Stimulated activated CD4-positive, alpha-beta T cell treated with anti-CD3 and anti-CD28 coated beads, Interleukin-4, amount 100 ng/mL, for 24 hours (primary cell): ENCODE data around the gene COL5A2.

ENCODE experiments used
- DNase-seq: peaks from one replicate; pipeline ENCODE4 v3.0.0-alpha.2; 2020

COL5A2 gene

GRCh38 chr2:189179570-189179950, at the start of gene COL5A2:
Gene COL5A2, minus strand, starts transcription at chr2:189179761. Its CDS starts 157 bp downstream, at chr2:189179604.
- DNase-seq: no peak

- DNase-seq: no peak
These were observed 46.5 kb upstream of the COL5A2 start for GRCh38 chr2:189226017-189226416.

DNA sequence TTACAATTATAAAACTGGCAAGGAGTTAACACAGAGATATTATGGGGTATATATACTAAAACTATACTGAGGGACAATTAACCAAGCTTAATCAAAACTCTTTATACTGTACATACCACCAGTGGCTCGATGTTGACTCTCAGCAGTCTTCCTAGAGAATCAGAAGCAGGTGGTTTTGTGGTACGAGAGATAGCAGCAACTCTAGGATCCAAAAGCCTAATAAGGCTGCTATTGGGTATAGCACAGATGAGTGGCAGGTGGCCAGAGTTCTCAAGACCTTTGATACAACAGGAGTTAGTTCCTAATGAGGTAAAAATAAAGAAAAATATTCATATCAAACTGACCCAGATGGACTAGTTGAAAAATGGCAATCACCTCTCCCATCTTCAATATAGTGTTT, 45.5 kb upstream of the COL5A2 start:
- DNase-seq: no peak

GRCh38 chr2:189222468-189223105, 43.0 kb upstream of the COL5A2 start:
- DNase-seq: no peak

- no peak for DNase-seq
These were observed 42.4 kb upstream of the COL5A2 start for GRCh38 chr2:189221811-189222467.

DNA sequence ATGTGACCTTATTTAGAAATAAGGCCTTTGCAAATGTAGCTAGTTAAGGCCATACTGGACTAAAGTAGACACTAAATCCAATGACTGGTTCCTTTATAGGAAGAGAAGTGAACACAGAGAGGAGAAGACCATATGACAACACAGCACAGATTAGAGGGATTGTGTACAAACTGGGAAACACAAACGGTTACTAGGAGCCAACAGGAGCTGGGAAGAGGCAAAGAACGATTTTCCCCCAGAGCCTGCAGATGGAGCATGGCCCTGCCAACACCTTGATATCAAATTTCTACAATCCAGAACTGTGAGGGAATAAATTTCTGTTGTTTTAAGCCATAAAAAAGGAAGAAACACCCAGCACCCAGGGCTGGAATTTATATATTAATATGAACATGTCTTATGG, 38.7 kb upstream of the COL5A2 start:
- no peak for DNase-seq

- no peak for DNase-seq
These were observed 38.0 kb upstream of the COL5A2 start for GRCh38 chr2:189217541-189217940.

GRCh38 chr2:189217051-189217450, 37.5 kb upstream of the COL5A2 start:
- DNase-seq: no peak

DNA sequence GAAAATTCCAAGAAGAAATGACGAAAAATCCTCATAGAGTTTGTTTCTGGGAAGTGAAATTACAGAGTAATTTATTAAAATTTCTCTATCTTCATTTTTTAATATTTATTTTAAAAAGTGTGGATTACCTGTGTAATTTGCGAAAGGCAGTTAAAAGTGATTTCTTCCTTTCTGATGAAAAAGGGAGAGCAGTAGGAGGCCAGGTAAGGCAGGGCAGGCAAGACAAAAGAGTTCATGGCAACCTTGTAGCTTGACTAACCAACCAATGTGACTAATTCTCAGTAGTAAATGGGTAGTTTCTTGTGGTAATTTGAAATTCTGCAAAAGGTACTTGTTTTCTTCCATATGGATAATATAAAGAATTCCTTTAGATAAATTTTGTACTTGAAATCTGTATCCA, 34.9 kb upstream of the COL5A2 start:
- DNase-seq: no peak

DNA sequence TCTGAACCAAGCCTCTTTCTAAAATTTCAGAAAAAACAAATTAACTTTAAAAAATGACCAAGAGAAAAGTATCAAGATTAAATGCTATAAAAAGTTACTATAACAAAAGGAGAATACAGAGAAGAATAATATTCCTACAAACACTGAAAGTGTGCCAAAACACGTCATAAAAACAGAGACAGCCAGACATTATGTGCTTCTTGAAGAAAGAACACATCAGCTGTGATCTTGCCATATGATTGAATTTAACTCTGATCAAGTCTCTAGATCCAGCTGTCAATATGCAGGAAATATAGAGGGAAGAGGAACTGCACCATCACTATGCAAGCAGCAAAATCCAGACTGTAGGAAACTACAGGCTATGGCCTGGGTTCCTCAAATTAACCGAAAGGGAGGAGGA, 33.7 kb upstream of the COL5A2 start:
- DNase-seq: no peak

GRCh38 chr2:189210250-189211087, 30.9 kb upstream of the COL5A2 start:
- DNase-seq: peak; percentile 13

- no peak for DNase-seq
These were observed 28.7 kb upstream of the COL5A2 start for GRCh38 chr2:189208254-189208653.

DNA sequence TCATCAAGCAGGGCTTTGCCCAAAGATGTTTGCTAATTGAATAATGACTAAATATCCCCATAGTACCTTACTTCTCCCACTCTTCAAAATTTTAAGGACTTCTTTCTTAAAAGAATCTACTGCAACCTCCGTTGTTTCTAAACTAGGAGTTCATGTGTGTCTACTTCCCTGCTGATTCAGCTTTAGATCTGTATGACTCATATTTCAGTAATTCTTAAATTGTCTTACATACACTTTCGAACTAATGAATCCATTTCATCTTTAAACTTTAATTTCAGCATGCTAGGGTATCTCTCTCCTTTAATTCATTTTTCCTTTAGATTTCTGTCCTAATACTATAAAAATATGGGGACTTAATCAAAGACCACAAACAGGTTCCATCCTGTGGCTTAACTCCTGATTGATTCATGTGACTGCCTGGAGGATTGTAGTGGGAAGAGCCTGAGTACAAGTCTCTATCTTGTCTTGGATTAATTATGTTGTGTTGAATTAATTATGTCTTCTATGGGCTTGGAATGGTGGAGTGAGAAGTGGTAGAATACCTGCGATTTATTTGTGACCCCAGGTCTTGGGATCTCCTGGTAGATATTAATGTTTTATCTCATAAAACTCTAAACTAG, 24.9 kb upstream of the COL5A2 start:
- DNase-seq: no peak

DNA sequence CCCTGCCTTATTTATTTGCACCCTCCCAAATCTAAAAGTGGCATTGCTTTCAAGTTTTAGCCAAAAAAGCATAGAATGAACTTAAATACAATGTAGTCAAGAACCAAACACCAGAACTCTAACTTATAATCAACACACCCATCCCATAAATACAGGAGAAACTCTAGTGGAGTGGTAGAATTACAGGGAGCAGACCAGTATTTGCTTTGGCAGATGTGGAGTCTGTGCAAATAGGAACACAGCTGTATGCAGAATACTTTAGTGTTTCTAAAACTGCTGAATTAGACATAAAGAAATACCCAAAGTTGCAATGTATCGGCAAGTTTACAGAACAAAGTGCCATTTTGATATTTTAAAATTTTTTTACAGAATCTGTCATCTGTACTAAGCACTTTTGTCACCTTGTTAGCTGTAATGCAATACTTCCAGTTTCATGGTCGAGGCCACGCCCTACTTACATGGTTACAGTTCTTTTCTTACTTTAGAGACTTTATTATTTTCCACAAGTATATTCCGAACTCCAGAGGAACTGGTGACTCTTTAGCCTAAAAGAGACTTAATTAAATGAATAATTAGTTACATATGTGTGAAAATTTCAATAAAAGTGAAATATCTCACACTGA, 23.7 kb upstream of the COL5A2 start:
- DNase-seq: no peak

DNA sequence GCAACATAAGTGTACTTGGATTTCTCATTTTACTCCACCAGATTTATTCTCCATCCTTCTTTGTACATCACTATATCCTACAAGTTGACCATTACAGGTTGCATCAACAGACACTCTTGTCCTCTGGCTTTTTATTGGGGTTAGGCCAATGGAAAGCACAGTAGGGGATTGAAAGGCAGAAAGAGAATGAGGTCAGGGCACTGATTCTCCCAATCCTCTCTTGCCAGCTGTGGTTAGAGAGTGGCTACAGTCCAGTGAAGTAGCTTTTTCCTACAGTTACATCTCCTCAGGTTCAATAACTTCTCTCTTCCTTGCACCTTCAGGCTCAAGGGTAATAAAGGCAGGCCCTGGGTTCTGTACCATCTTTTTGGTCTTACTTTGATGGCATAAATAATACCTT, 20.2 kb upstream of the COL5A2 start:
- DNase-seq: no peak

DNA sequence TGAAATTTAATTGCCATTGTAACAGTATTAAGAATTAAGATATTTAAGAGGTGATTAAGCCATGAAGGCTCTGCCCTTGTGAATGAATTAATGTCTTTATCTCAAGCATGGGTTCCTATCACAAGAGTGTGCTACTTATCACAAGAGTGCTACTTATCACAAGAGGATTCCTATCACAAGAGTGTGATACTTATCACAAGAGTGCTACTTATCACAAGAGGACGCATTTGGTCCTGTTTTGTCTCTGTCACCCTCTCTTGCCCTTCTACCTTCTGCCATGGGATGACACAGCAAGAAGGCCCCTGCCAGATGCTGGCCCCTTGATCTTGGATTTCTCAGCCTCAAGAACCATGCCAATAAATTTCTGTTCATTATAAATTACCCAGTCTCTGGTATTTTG, 13.2 kb upstream of the COL5A2 start:
- DNase-seq: no peak

GRCh38 chr2:189191766-189192165, 12.2 kb upstream of the COL5A2 start:
- DNase-seq: no peak

DNA sequence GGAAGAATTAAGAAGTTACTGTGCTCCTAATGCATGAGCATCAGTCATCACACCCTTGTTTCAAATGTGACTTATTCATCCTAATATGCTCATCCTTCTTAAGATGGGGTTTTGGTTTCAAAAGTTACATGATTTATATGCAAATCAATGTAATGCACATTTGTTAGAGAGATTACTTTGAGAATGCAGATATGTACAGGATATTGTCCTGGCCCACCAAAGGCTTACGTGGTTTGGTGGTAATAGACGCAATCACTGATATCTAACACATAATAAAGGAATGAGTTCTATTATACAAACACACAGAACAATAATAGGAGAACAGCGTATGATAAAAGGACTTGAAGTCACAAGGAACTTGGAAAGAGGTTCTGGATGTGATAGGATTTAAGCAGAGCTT, 11.1 kb upstream of the COL5A2 start:
- no peak for DNase-seq

DNA sequence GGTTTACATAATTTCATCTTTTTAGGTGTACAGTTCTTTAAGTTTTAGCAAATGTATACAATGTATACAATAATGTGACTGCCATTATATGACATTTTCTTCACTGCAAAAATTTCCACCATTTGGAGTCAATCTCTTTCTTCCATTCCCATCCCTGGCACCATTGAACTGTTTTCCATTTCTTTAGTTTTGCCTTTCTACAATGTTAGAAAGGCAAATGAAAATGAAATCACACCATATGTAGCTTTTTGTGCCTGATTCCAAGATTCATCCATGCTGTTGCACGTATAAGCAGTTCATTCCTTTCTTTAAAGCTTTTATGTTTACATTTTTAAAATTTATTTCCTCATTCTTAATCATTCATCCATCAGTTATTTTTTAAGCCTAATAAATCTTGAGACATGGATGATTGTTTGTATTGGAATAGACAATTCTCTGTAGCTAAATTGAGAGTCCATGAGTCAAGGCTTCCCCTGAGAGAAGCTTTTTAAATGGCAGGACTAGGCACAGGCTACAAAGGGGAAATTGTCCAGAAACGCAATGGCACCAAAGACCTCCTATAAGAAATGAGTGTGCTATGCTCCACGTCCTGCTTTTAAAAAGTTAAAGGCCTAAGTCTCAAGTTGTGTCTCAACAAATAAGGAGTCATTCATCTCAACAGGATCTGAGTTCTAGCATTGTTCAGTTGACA, 8.7 kb upstream of the COL5A2 start:
- DNase-seq: no peak

GRCh38 chr2:189183170-189183569, 3.6 kb upstream of the COL5A2 start:
- no peak for DNase-seq

GRCh38 chr2:189181706-189182105, 2.1 kb upstream of the COL5A2 start:
- DNase-seq: no peak
